BJ (cell line): Measurements from ENCODE around the gene COPS9. TPM values are rescaled to one million over a fixed set of nuclear protein-coding genes. Genes with fewer than 3 reads are reported as not detected.

Experiments
- CTCF ChIA-PET: fragments of 350-600 bp; formaldehyde crosslinking; extraction: SDS; loops from one replicate; lab custom pipeline; 2021; ENCODE audit warnings: antibody characterized with exemption, inconsistent platforms; lab: Yijun Ruan, JAX
- POLR2A ChIA-PET: fragments of 300-600 bp; sonication (Branson Sonifier 250); formaldehyde crosslinking; extraction: SDS; loops from one replicate; lab custom pipeline; 2021; ENCODE audit warnings: antibody characterized with exemption; lab: Charles Lee
- DNase-seq: peaks from one replicate; pipeline ENCODE4 v3.0.0-alpha.2; 2011; ENCODE audit warnings: low read depth
- H3K27me3 ChIP-seq: 2 replicates; pipeline ENCODE4 v1.6.0; 2011; ENCODE audit warnings: low read length; ENCODE audit not compliant: control insufficient read depth, insufficient read depth
- H3K36me3 ChIP-seq: 2 replicates; pipeline ENCODE4 v1.5.1; 2011; ENCODE audit warnings: low read length; ENCODE audit not compliant: control insufficient read depth, insufficient read depth
- H3K4me3 ChIP-seq: 2 replicates; pipeline ENCODE4 v1.5.1; 2011; ENCODE audit warnings: low read depth, mild to moderate bottlenecking, control low read depth, low read length
- CTCF ChIP-seq: IDR thresholded peaks from 2 replicates; pipeline ENCODE4 v1.5.1; 2011; ENCODE audit warnings: low read depth, mild to moderate bottlenecking, control low read depth, inconsistent platforms, low read length, moderate library complexity; ENCODE audit not compliant: insufficient read depth
- polyA plus RNA-seq: library from polyadenylated mRNA; depleted of rRNA; stranded (reverse); fragments of >200 nt; gene quantifications from 2 replicates; pipeline ENCODE4 v1.2.3, GENCODE V29; 2011

Gene COPS9
- polyA plus RNA-seq, 1 experiment: 334 TPM

- TF ChIP-seq CTCF: no peak
- Histone ChIP-seq H3K27me3 (no peaks in the 10 kb centered on the region), H3K36me3 (peaks cover 17% of the 10 kb centered on the region), H3K4me3 (no peak overlapping the region)
- POLR2A ChIA-PET: no interaction called here
- DNase-seq: no peak
- CTCF ChIA-PET: no interaction called here
Measured at GRCh38 chr2:240125742-240126141, 10.4 kb downstream of the COPS9 start.

GRCh38 chr2:240124651-240125030 is 11.5 kb downstream of the COPS9 start:
- ChIA-PET POLR2A (no interaction called here), CTCF (no interaction called here)
- Histone ChIP-seq H3K36me3 (peaks cover 8% of the 10 kb centered on the region), H3K4me3 (no peak overlapping the region), H3K27me3 (no peaks in the 10 kb centered on the region)
- TF ChIP-seq CTCF: no peak
- DNase-seq: no peak

GRCh38 chr2:240123821-240124650 is 12.1 kb downstream of the COPS9 start:
- no peak for DNase-seq
- no peak for TF ChIP-seq CTCF
- Histone ChIP-seq H3K27me3 (no peaks in the 10 kb centered on the region), H3K36me3 (peaks cover 3% of the 10 kb centered on the region; the same call in 1 of the 2 replicates), H3K4me3 (no peak overlapping the region)
- POLR2A ChIA-PET: no interaction called here
- CTCF ChIA-PET: no interaction called here

- no peaks in the 10 kb centered on the region for H3K36me3 ChIP-seq
- POLR2A ChIA-PET: no interaction called here
- no peak overlapping the region for H3K4me3 ChIP-seq
- TF ChIP-seq CTCF: no peak
- H3K27me3 ChIP-seq: no peaks in the 10 kb centered on the region
- no peak for DNase-seq
- CTCF ChIA-PET: no interaction called here
Measured at GRCh38 chr2:240121675-240122074, 14.4 kb downstream of the COPS9 start.

GRCh38 chr2:240121190-240121589 is 14.9 kb downstream of the COPS9 start:
- H3K36me3 ChIP-seq: no peaks in the 10 kb centered on the region
- POLR2A ChIA-PET: no interaction called here
- CTCF ChIA-PET: no interaction called here

More at GRCh38 chr2:240121190-240121589, 14.9 kb downstream of the COPS9 start:
- DNase-seq: no peak
- Histone ChIP-seq H3K27me3 (no peaks in the 10 kb centered on the region), H3K4me3 (no peak overlapping the region)
- no peak for TF ChIP-seq CTCF
